ENCODE data around the gene SERTM2.

GRCh38 chrX:111467896-111468295, 43.5 kb upstream of the SERTM2 start:
- TF ChIP-seq CTCF (IDR thresholded peaks at IDR 0.05; ENCODE audit: low read depth, low read length) (no peak), EZH2phosphoT487 (IDR thresholded peaks at IDR 0.05; ENCODE audit: low read depth) (no peak)

All from OCI-LY3 (cell line).